SK-N-SH (cell line): ENCODE results near the gene USP34. TPM values are rescaled to one million over a fixed set of nuclear protein-coding genes. Genes with fewer than 3 reads are reported as not detected.

Experiments
- CTCF ChIA-PET: fragments of 300-600, 350-600 bp; formaldehyde crosslinking; extraction: SDS; loops from one replicate; lab custom pipeline; 2021; lab: Yijun Ruan, JAX
- POLR2A ChIA-PET: fragments of 350-600 bp; sonication (Branson Sonifier 250); formaldehyde crosslinking; extraction: SDS; loops from one replicate; lab custom pipeline; 2020; ENCODE audit warnings: antibody characterized with exemption, inconsistent platforms; lab: Yijun Ruan, JAX
- DNase-seq: peaks from one replicate; pipeline ENCODE4 v3.0.0; 2012
- H2AFZ ChIP-seq: fragments of 200-600 bp; sonication (generic); 2 replicates; pipeline ENCODE4 v1.8.1; 2016; ENCODE audit warnings: antibody characterized with exemption, mild to moderate bottlenecking, low read depth
- H3F3A ChIP-seq: fragments of 200-600 bp; sonication (generic); replicated peaks from 2 replicates; pipeline ENCODE3; 2016; ENCODE audit warnings: antibody characterized with exemption, mild to moderate bottlenecking; ENCODE audit not compliant: insufficient read depth
- H3K27ac ChIP-seq, 2 experiments: fragments of 200-500 bp in 1 of 2; fragments of 200-600 bp in 1 of 2; sonication (Bioruptor generic) in 1 of 2; sonication (generic), shearing (Covaris generic) in 1 of 2; 2 replicates each; pipeline versions ENCODE4 v1.5.1 to v1.6.1; 2014 to 2016; ENCODE audit warnings: low read depth in 2 of 2, inconsistent platforms in 1 of 2, low read length in 1 of 2, mild to moderate bottlenecking in 1 of 2, mixed read lengths in 1 of 2
- H3K27me3 ChIP-seq: fragments of 200-600 bp; sonication (generic), shearing (Covaris generic); 2 replicates; pipeline ENCODE4 v1.6.1; 2016; ENCODE audit warnings: mixed run types; ENCODE audit not compliant: insufficient read depth
- H3K36me3 ChIP-seq, 2 experiments: fragments of 200-500 bp in 1 of 2; fragments of 200-600 bp in 1 of 2; sonication (Bioruptor generic) in 1 of 2; sonication (generic) in 1 of 2; replicated peaks in 1 of 2; 2 replicates each; pipeline versions ENCODE3 to v1.5.1; 2014 to 2016; ENCODE audit warnings: low read length in 1 of 2, mild to moderate bottlenecking in 1 of 2; ENCODE audit not compliant: insufficient read depth in 2 of 2, control insufficient read depth in 1 of 2
- H3K4me1 ChIP-seq, 2 experiments: fragments of 200-500 bp in 1 of 2; fragments of 200-600 bp in 1 of 2; sonication (Bioruptor generic) in 1 of 2; sonication (generic), shearing (Covaris generic) in 1 of 2; 2 replicates each; pipeline versions ENCODE4 v1.5.1 to v1.6.1; 2014 to 2016; ENCODE audit warnings: low read depth in 1 of 2, low read length in 1 of 2, mixed run types in 1 of 2; ENCODE audit not compliant: insufficient read depth in 2 of 2, control insufficient read depth in 1 of 2
- H3K4me2 ChIP-seq: fragments of 200-600 bp; sonication (generic), shearing (Covaris generic); 2 replicates; pipeline ENCODE4 v1.6.1; 2017; ENCODE audit warnings: mixed run types
- H3K4me3 ChIP-seq, 2 experiments: fragments of 200-500 bp in 1 of 2; fragments of 200-600 bp in 1 of 2; sonication (Bioruptor generic) in 1 of 2; sonication (generic), shearing (Covaris generic) in 1 of 2; 2 replicates each; pipeline versions ENCODE4 v1.5.1 to v1.8.1; 2014 to 2016; ENCODE audit warnings: low read depth in 2 of 2, inconsistent platforms in 1 of 2, low read length in 1 of 2, mild to moderate bottlenecking in 1 of 2, mixed read lengths in 1 of 2, moderate library complexity in 1 of 2
- H3K79me2 ChIP-seq: fragments of 200-600 bp; sonication (generic); 2 replicates; pipeline ENCODE4 v1.8.1; 2017; ENCODE audit warnings: mild to moderate bottlenecking; ENCODE audit not compliant: insufficient read depth
- H3K9ac ChIP-seq: fragments of 200-600 bp; sonication (generic); 2 replicates; pipeline ENCODE4 v1.6.1; 2017; ENCODE audit warnings: mixed run types
- H3K9me2 ChIP-seq: fragments of 200-600 bp; sonication (generic); 2 replicates; pipeline ENCODE4 v1.6.1; 2017; ENCODE audit warnings: mixed run types
- H3K9me3 ChIP-seq: fragments of 200-600 bp; sonication (generic); 2 replicates; pipeline ENCODE4 v1.6.1; 2017; ENCODE audit warnings: mixed run types, mild to moderate bottlenecking, moderate library complexity
- H4K20me1 ChIP-seq: fragments of 200-600 bp; sonication (generic); 2 replicates; pipeline ENCODE4 v1.6.1; 2017; ENCODE audit warnings: mild to moderate bottlenecking, mixed run types; ENCODE audit not compliant: insufficient read depth
- CHD2 ChIP-seq: fragments of 150-350 bp; IDR thresholded peaks from 2 replicates; pipeline ENCODE4 v1.6.1; 2018; ENCODE audit warnings: low read length; ENCODE audit not compliant: partially characterized antibody
- ELF1 ChIP-seq: IDR thresholded peaks from 2 replicates; pipeline ENCODE4 v1.4.0; 2012
- EZH2phosphoT487 ChIP-seq: fragments of 200-600 bp; sonication (generic); IDR thresholded peaks from 2 replicates; pipeline ENCODE4 v1.6.1; 2017; ENCODE audit warnings: low read depth, mixed run types, mild to moderate bottlenecking, antibody characterized with exemption, moderate library complexity, borderline replicate concordance
- FOXM1 ChIP-seq: IDR thresholded peaks from 2 replicates; pipeline ENCODE4 v1.4.0; 2012; ENCODE audit warnings: low read depth, mild to moderate bottlenecking
- GATA2 ChIP-seq: sonication (generic); formaldehyde crosslinking; IDR thresholded peaks from 2 replicates; pipeline ENCODE4 v1.5.0; 2020; ENCODE audit warnings: mild to moderate bottlenecking, missing genetic modification reagents
- JUND ChIP-seq: IDR thresholded peaks from 2 replicates; pipeline ENCODE4 v1.4.0; 2012
- MXI1 ChIP-seq: IDR thresholded peaks from 2 replicates; pipeline ENCODE4 v1.6.1; 2012; ENCODE audit warnings: mild to moderate bottlenecking, low read depth, low read length, improper control_type of control experiment
- NFIC ChIP-seq: IDR thresholded peaks from 2 replicates; pipeline ENCODE4 v1.4.0; 2012; ENCODE audit warnings: borderline replicate concordance
- NRF1 ChIP-seq: IDR thresholded peaks from 2 replicates; pipeline ENCODE4 v1.6.1; 2012; ENCODE audit warnings: low read depth, mild to moderate bottlenecking, low read length
- RAD21 ChIP-seq: IDR thresholded peaks from 2 replicates; pipeline ENCODE4 v1.6.1; 2012; ENCODE audit warnings: mild to moderate bottlenecking, low read length
- RCOR1 ChIP-seq: fragments of 150-350 bp; IDR thresholded peaks from 2 replicates; pipeline ENCODE4 v1.6.1; 2017; ENCODE audit warnings: antibody characterized with exemption, low read length
- REST ChIP-seq: IDR thresholded peaks from 2 replicates; pipeline ENCODE4 v1.6.1; 2012; ENCODE audit warnings: mild to moderate bottlenecking, low read depth, low read length, moderate library complexity
- RFX5 ChIP-seq: IDR thresholded peaks from 2 replicates; pipeline ENCODE4 v1.6.1; 2012; ENCODE audit warnings: mild to moderate bottlenecking, improper control_type of control experiment, low read length
- TEAD4 ChIP-seq: IDR thresholded peaks from 2 replicates; pipeline ENCODE4 v1.4.0; 2012; ENCODE audit warnings: mild to moderate bottlenecking, borderline replicate concordance; ENCODE audit not compliant: insufficient read depth
- USF1 ChIP-seq: IDR thresholded peaks from 2 replicates; pipeline ENCODE4 v1.4.0; 2012; ENCODE audit warnings: low read depth, borderline replicate concordance
- WGBS: methylation state at CpG from one replicate; pipeline ENCODE4 v1.1.6; 2017; ENCODE audit warnings: low lambda C conversion rate; 5-methylcytosine and 5-hydroxymethylcytosine counted together
- polyA plus RNA-seq, 3 experiments: library from polyadenylated mRNA; depleted of rRNA; stranded (reverse); fragments of >200 nt; gene quantifications; 2 replicates each; pipeline ENCODE4 v1.2.3, GENCODE V29; 2012
- TF ChIP-seq, protein P1 (sequence below): IDR thresholded peaks from 2 replicates; pipeline ENCODE4 v1.4.0; 2012; ENCODE audit warnings: low read depth
- TF ChIP-seq, protein P2 (sequence below): fragments of 200-600 bp; sonication (generic); IDR thresholded peaks from 2 replicates; pipeline ENCODE4 v1.6.1; 2017; ENCODE audit warnings: antibody characterized with exemption, mild to moderate bottlenecking, moderate library complexity
- TF ChIP-seq, protein P3 (sequence below): IDR thresholded peaks from 2 replicates; pipeline ENCODE4 v1.4.0; 2012; ENCODE audit warnings: low read depth, borderline replicate concordance

USP34 gene
- polyA plus RNA-seq, 1 of the 3 experiments (the other 2 are of a cell fraction) = 31.4 TPM

- TF ChIP-seq RCOR1 = no peak
- TF ChIP-seq CHD2 = no peak
These were observed 142.1 kb downstream of the USP34 start (continued) for GRCh38 chr2:61328707-61329251.

DNA sequence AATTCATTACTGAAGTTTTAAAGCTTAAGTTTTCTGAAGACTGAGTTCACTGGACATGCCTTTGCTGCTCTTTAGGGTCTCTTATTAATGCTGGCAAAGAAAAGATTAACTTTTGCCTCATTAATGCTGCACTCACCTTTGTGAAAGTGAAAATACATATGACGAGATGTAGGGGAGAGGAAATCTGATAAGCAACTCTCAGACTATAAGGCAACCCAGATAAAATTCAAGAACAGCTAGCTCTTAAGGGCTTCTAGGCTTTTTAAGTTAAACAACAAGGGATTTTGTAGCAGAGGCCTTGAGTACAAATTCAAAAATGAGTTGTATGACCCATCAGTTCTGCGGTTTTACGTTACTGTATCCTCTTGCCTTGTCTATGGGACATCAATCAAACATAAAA is 143.7 kb downstream of the USP34 start:
- TF ChIP-seq, protein P1, sequence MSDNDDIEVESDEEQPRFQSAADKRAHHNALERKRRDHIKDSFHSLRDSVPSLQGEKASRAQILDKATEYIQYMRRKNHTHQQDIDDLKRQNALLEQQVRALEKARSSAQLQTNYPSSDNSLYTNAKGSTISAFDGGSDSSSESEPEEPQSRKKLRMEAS = no peak
- TF ChIP-seq NFIC (no peak), JUND (no peak), GATA2 (CRISPR knock-in tag) (no peak), ELF1 (no peak), REST (no peak), FOXM1 (no peak), MXI1 (no peak), RCOR1 (no peak), RFX5 (no peak), RAD21 (no peak), CHD2 (no peak), USF1 (no peak), EZH2phosphoT487 (no peak), NRF1 (no peak), TEAD4 (no peak)
- TF ChIP-seq, protein P2, sequence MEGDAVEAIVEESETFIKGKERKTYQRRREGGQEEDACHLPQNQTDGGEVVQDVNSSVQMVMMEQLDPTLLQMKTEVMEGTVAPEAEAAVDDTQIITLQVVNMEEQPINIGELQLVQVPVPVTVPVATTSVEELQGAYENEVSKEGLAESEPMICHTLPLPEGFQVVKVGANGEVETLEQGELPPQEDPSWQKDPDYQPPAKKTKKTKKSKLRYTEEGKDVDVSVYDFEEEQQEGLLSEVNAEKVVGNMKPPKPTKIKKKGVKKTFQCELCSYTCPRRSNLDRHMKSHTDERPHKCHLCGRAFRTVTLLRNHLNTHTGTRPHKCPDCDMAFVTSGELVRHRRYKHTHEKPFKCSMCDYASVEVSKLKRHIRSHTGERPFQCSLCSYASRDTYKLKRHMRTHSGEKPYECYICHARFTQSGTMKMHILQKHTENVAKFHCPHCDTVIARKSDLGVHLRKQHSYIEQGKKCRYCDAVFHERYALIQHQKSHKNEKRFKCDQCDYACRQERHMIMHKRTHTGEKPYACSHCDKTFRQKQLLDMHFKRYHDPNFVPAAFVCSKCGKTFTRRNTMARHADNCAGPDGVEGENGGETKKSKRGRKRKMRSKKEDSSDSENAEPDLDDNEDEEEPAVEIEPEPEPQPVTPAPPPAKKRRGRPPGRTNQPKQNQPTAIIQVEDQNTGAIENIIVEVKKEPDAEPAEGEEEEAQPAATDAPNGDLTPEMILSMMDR = no peak
- TF ChIP-seq, protein P3, sequence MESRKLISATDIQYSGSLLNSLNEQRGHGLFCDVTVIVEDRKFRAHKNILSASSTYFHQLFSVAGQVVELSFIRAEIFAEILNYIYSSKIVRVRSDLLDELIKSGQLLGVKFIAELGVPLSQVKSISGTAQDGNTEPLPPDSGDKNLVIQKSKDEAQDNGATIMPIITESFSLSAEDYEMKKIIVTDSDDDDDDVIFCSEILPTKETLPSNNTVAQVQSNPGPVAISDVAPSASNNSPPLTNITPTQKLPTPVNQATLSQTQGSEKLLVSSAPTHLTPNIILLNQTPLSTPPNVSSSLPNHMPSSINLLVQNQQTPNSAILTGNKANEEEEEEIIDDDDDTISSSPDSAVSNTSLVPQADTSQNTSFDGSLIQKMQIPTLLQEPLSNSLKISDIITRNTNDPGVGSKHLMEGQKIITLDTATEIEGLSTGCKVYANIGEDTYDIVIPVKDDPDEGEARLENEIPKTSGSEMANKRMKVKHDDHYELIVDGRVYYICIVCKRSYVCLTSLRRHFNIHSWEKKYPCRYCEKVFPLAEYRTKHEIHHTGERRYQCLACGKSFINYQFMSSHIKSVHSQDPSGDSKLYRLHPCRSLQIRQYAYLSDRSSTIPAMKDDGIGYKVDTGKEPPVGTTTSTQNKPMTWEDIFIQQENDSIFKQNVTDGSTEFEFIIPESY = no peak
- no peak overlapping the region for H3K4me3 ChIP-seq
- no peak overlapping the region for H3K27ac ChIP-seq
- peaks cover 0 to 4% of the 10 kb centered on the region in 2 experiments; a peak in 1 of 4 replicates for H3K4me1 ChIP-seq
- WGBS = 96% methylated on average over 3 of the region's 3 CpGs
- no peaks in the 10 kb centered on the region for H3K27me3 ChIP-seq
- no peak overlapping the region for H3K9ac ChIP-seq
- POLR2A ChIA-PET = no interaction called here
- no peaks in the 10 kb centered on the region for H3K9me2 ChIP-seq
- H3K36me3 ChIP-seq = peaks cover 54 to 75% of the 10 kb centered on the region in 2 experiments
- no peaks in the 10 kb centered on the region for H3K9me3 ChIP-seq
- peaks cover 7% of the 10 kb centered on the region for H3K79me2 ChIP-seq
- no peaks in the 10 kb centered on the region for H4K20me1 ChIP-seq
- no peak overlapping the region for H3K4me2 ChIP-seq
- no peak for DNase-seq
- CTCF ChIA-PET = no interaction called here
- peaks cover 5% of the 10 kb centered on the region for H3F3A ChIP-seq
- H2AFZ ChIP-seq = no peak overlapping the region
